Neural cell (in vitro differentiated cells): ENCODE measurements around the gene FOSL2. TPM values are rescaled to one million over a fixed set of nuclear protein-coding genes. Genes with fewer than 3 reads are reported as not detected.

Source experiments
- H2AFZ ChIP-seq: fragments of 200-600, 300-800 bp; sonication (generic), shearing (Covaris generic); 2 replicates; pipeline ENCODE4 v1.6.0; 2014; ENCODE audit warnings: low read depth, mild to moderate bottlenecking, antibody characterized with exemption, low read length, moderate library complexity
- H3F3A ChIP-seq: fragments of 200-600 bp; shearing (Covaris generic); 2 replicates; pipeline ENCODE4 v1.6.1; 2016; ENCODE audit warnings: mild to moderate bottlenecking, moderate library complexity, mixed read lengths, antibody characterized with exemption, low read length; ENCODE audit not compliant: insufficient read depth, poor library complexity, severe bottlenecking
- H3K27ac ChIP-seq: fragments of 200-600, 300-800 bp; sonication (generic), shearing (Covaris generic); 2 replicates; pipeline ENCODE4 v1.5.1; 2014; ENCODE audit warnings: mild to moderate bottlenecking, low read length, moderate library complexity
- H3K27me3 ChIP-seq: fragments of 300-800, 200-600 bp; sonication (generic), shearing (Covaris generic); 2 replicates; pipeline ENCODE4 v1.6.0; 2014; ENCODE audit warnings: mild to moderate bottlenecking, low read depth, low read length, moderate library complexity; ENCODE audit not compliant: insufficient read depth
- H3K36me3 ChIP-seq: fragments of 300-800, 200-600 bp; sonication (generic), shearing (Covaris generic); 2 replicates; pipeline ENCODE4 v1.5.1; 2014; ENCODE audit warnings: mild to moderate bottlenecking, antibody characterized with exemption, low read length, moderate library complexity; ENCODE audit not compliant: insufficient read depth
- H3K4me2 ChIP-seq: fragments of 300-800, 200-600 bp; sonication (generic), shearing (Covaris generic); 2 replicates; pipeline ENCODE4 v1.6.0; 2014; ENCODE audit warnings: mild to moderate bottlenecking, low read length
- H3K4me3 ChIP-seq: fragments of 300-800, 200-600 bp; sonication (generic), shearing (Covaris generic); 2 replicates; pipeline ENCODE4 v1.5.1; 2014; ENCODE audit warnings: mild to moderate bottlenecking, low read length, moderate library complexity
- H3K79me2 ChIP-seq: fragments of 200-600 bp; shearing (Covaris generic); replicated peaks from 2 replicates; pipeline ENCODE4 v1.6.0; 2014; ENCODE audit warnings: mild to moderate bottlenecking, low read length, moderate library complexity; ENCODE audit not compliant: insufficient read depth
- H3K9ac ChIP-seq: fragments of 300-800, 200-600 bp; sonication (generic), shearing (Covaris generic); 2 replicates; pipeline ENCODE4 v1.6.1; 2016; ENCODE audit warnings: mild to moderate bottlenecking, low read length, mixed read lengths
- H3K9me2 ChIP-seq: fragments of 200-600 bp; shearing (Covaris generic); 2 replicates; pipeline ENCODE4 v1.6.1; 2016; ENCODE audit warnings: mild to moderate bottlenecking, low read length, mixed read lengths; ENCODE audit not compliant: insufficient read depth
- H3K9me3 ChIP-seq: fragments of 200-600, 300-800 bp; sonication (generic), shearing (Covaris generic); 2 replicates; pipeline ENCODE4 v1.6.1; 2016; ENCODE audit warnings: mild to moderate bottlenecking, mixed run types, low read length, moderate library complexity, mixed read lengths
- H4K20me1 ChIP-seq: fragments of 200-600 bp; shearing (Covaris generic); 2 replicates; pipeline ENCODE4 v1.6.1; 2016; ENCODE audit warnings: mild to moderate bottlenecking, mixed run types; ENCODE audit not compliant: insufficient read depth
- CTCF ChIP-seq: fragments of 450-650 bp; IDR thresholded peaks from 2 replicates; pipeline ENCODE4 v1.5.1; 2014; ENCODE audit warnings: antibody characterized with exemption, mild to moderate bottlenecking, moderate library complexity; ENCODE audit not compliant: poor library complexity, severe bottlenecking
- EP300 ChIP-seq: fragments of 450-650 bp; conservative IDR thresholded peaks from 2 replicates; pipeline ENCODE4 v1.6.1; 2014; ENCODE audit warnings: antibody characterized with exemption, mild to moderate bottlenecking, moderate library complexity; ENCODE audit not compliant: poor library complexity, severe bottlenecking
- EZH2 ChIP-seq: fragments of 200-600, 300-800 bp; shearing (Covaris generic), sonication (generic); IDR thresholded peaks from 2 replicates; pipeline ENCODE4 v1.6.1; 2014; ENCODE audit warnings: antibody characterized with exemption, low read length, borderline replicate concordance, mild to moderate bottlenecking; ENCODE audit not compliant: insufficient read depth, poor library complexity, severe bottlenecking
- MXI1 ChIP-seq: fragments of 450-650 bp; conservative IDR thresholded peaks from 2 replicates; pipeline ENCODE4 v1.6.1; 2014; ENCODE audit warnings: antibody characterized with exemption, mild to moderate bottlenecking; ENCODE audit not compliant: poor library complexity, severe bottlenecking
- POLR2AphosphoS5 ChIP-seq: IDR thresholded peaks from 2 replicates; pipeline ENCODE4 v1.6.1; 2012
- RAD21 ChIP-seq: fragments of 450-650 bp; conservative IDR thresholded peaks from 2 replicates; pipeline ENCODE4 v1.6.1; 2014; ENCODE audit warnings: antibody characterized with exemption, mild to moderate bottlenecking, moderate library complexity
- REST ChIP-seq: IDR thresholded peaks from 2 replicates; pipeline ENCODE4 v1.6.1; 2012; ENCODE audit warnings: borderline replicate concordance
- SMC3 ChIP-seq: fragments of 450-650 bp; conservative IDR thresholded peaks from 2 replicates; pipeline ENCODE4 v1.6.1; 2014; ENCODE audit warnings: antibody characterized with exemption, mild to moderate bottlenecking, moderate library complexity; ENCODE audit not compliant: poor library complexity
- TAF1 ChIP-seq: IDR thresholded peaks from 2 replicates; pipeline ENCODE4 v1.6.1; 2012; ENCODE audit warnings: low read depth
- polyA plus RNA-seq: library from polyadenylated mRNA; depleted of rRNA; stranded (reverse); fragments of >200 nt; gene quantifications from 2 replicates; pipeline ENCODE4 v1.2.3, GENCODE V29; 2014

FOSL2 gene
- polyA plus RNA-seq, 1 donor from 2014 or later, result 2.8 TPM

GRCh38 chr2:28420722-28421121, 28.1 kb downstream of the FOSL2 start:
- H4K20me1 ChIP-seq, result no peaks in the 10 kb centered on the region

More at GRCh38 chr2:28420722-28421121, 28.1 kb downstream of the FOSL2 start:
- Histone ChIP-seq H3K9me3 (no peaks in the 10 kb centered on the region), H3K9ac (no peak overlapping the region), H3K9me2 (no peaks in the 10 kb centered on the region), H3K79me2 (no peaks in the 10 kb centered on the region), H2AFZ (no peak overlapping the region), H3K27me3 (no peaks in the 10 kb centered on the region), H3K36me3 (no peaks in the 10 kb centered on the region), H3K4me3 (no peak overlapping the region), H3K27ac (no peak overlapping the region), H3K4me2 (no peak overlapping the region), H3F3A (no peaks in the 10 kb centered on the region)
- TF ChIP-seq EZH2 (no peak), CTCF (no peak), POLR2AphosphoS5 (no peak), SMC3 (no peak), REST (no peak), MXI1 (no peak), RAD21 (no peak), EP300 (no peak), TAF1 (no peak)
